Sigmoid colon (tissue), 4 donors: ENCODE results near the gene GFER.

Experiments used
- CTCF ChIP-seq, 4 experiments: fragments of 450-650 bp in 3 of 4; fragments of 200-600 bp in 1 of 4; IDR thresholded peaks; one replicate each; pipeline ENCODE4 v1.5.1; 2016 to 2019; ENCODE audit warnings: antibody characterized with exemption in 4 of 4, mild to moderate bottlenecking in 3 of 4, moderate library complexity in 2 of 4
- POLR2AphosphoS5 ChIP-seq, 4 donors: sonication (generic); formaldehyde crosslinking; IDR thresholded peaks; one replicate each; pipeline ENCODE4 v1.6.1; 2017; ENCODE audit warnings: antibody characterized with exemption in 4 of 4

- TF ChIP-seq POLR2AphosphoS5 (IDR thresholded peaks at IDR 0.05) (no peak), CTCF (IDR thresholded peaks at IDR 0.05) (no peak)
These were observed 44.2 kb downstream of the GFER start for GRCh38 chr16:2028146-2028545.
